Epithelial cell of esophagus (primary cell): ENCODE results near the gene USP35.
"Not testable (repeated sequence)": the region's sequence is repeated elsewhere in the genome, so short reads cannot be mapped to it uniquely, and the experiment has no call there.

Experiments
- DNase-seq: peaks from one replicate; pipeline ENCODE4 v3.0.0; 2010; ENCODE audit warnings: low read depth
- H3K4me3 ChIP-seq: 2 replicates; pipeline ENCODE4 v1.5.1; 2011; ENCODE audit warnings: mild to moderate bottlenecking, low read length, control low read depth
- TF ChIP-seq, protein P1 (sequence below): IDR thresholded peaks from 2 replicates; pipeline ENCODE4 v1.5.1; 2011; ENCODE audit warnings: low read depth, mild to moderate bottlenecking, low read length, control low read depth, inconsistent platforms; ENCODE audit not compliant: insufficient read depth; ENCODE audit errors: missing control alignments

The USP35 gene

GRCh38 chr11:78170874-78171549 is 17.7 kb upstream of the USP35 start:
- no peak for DNase-seq
- TF ChIP-seq, protein P1, sequence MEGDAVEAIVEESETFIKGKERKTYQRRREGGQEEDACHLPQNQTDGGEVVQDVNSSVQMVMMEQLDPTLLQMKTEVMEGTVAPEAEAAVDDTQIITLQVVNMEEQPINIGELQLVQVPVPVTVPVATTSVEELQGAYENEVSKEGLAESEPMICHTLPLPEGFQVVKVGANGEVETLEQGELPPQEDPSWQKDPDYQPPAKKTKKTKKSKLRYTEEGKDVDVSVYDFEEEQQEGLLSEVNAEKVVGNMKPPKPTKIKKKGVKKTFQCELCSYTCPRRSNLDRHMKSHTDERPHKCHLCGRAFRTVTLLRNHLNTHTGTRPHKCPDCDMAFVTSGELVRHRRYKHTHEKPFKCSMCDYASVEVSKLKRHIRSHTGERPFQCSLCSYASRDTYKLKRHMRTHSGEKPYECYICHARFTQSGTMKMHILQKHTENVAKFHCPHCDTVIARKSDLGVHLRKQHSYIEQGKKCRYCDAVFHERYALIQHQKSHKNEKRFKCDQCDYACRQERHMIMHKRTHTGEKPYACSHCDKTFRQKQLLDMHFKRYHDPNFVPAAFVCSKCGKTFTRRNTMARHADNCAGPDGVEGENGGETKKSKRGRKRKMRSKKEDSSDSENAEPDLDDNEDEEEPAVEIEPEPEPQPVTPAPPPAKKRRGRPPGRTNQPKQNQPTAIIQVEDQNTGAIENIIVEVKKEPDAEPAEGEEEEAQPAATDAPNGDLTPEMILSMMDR = no peak
- no peak overlapping the region for H3K4me3 ChIP-seq

DNA sequence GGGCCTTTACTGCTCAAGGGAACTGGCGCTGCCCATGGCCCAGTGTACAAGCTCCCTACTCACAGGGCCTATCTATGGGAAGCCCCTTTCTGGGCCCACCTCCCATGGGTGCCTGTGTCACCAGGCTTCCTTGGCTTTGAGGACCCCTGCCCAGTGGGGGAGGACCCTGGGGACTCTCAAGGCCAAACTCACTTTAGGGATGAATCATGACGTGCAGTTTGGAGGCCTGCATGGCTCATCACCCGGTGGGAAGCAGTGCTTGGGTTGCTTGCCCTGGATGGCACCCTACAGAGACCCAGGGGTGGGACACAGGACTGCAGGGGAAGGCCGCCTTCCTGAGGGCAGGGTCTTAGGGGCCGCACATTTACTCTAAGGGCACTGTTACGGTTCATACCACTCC is 16.8 kb upstream of the USP35 start:
- TF ChIP-seq, protein P1 = no peak
- H3K4me3 ChIP-seq = no peak overlapping the region
- DNase-seq = no peak

GRCh38 chr11:78175862-78176261 is 12.9 kb upstream of the USP35 start:
- not testable (repeated sequence) for DNase-seq, H3K4me3 ChIP-seq

DNA sequence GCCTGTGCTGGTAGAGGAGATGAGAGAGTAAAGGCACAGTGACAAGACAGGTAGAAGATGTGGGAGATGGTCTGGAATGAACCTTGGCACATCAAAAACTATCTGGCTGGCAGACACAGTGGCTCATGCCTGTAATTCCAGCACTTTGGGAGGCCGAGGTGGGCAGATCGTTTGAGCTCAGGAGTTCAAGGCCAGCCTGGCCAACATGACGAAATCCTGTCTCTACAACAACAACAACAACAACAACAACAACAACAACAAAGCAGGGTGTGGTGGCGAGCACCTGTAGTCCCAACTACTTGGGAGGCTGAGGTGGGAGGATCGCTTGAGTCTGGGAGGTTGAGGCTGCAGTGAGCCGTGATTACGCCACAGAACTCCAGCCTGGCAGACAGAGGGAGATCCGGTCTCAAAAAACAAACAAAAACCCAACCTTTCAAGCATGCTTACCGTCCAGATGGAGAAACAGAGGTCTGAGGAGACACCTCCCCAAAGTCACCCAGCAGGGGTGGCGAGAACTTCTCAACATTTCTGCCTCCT is 12.0 kb upstream of the USP35 start:
- no peak overlapping the region for H3K4me3 ChIP-seq
- TF ChIP-seq, protein P1 = no peak
- no peak for DNase-seq

DNA sequence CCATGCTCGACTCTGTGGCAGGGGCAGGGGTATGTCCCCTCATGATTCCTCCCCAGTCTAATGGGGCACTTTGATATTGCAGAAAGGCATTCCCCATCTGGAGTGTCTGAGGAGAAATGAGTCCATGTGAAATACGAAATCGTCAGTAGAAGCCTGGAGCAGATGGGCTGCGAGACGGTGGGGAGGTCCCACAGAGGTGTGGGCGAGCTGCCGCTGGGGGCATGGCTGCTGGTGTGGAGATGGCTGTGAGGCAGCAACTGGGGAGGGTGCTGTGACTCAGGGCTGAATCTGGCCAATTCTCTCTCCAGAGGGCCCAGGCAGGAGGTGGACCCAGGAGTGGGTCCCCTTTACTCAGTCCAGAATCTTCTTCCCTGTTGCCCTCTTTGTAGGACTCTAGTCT is 11.5 kb upstream of the USP35 start:
- TF ChIP-seq, protein P1 = no peak
- DNase-seq = no peak
- H3K4me3 ChIP-seq = no peak overlapping the region

GRCh38 chr11:78179459-78180071 is 9.2 kb upstream of the USP35 start:
- H3K4me3 ChIP-seq = no peak overlapping the region
- TF ChIP-seq, protein P1 = no peak
- DNase-seq = peak; percentile 51

GRCh38 chr11:78180751-78181150 is 8.0 kb upstream of the USP35 start:
- H3K4me3 ChIP-seq = no peak overlapping the region
- TF ChIP-seq, protein P1 = no peak
- DNase-seq = no peak
